Renal pelvis (tissue), 12 donors: ENCODE data around the gene GABARAPL2. TPM values are rescaled to one million over a fixed set of nuclear protein-coding genes. Genes with fewer than 3 reads are reported as not detected.
"Not testable (repeated sequence)": the region's sequence is repeated elsewhere in the genome, so short reads cannot be mapped to it uniquely, and the experiment has no call there.

ENCODE experiments used
- DNase-seq: peaks from one replicate; pipeline ENCODE4 v3.0.0-alpha.2; 2013
- long read RNA-seq, 16 experiments: transcript quantifications; one replicate each; lab custom pipeline, GENCODE V29; 2026
- polyA plus RNA-seq, 3 donors: library from polyadenylated mRNA; unstranded; fragments of 120-200 nt; gene quantifications; one replicate each; pipeline ENCODE4 v1.2.1, GENCODE V29; 2013; ENCODE audit not compliant: insufficient read length in 3 of 3

The GABARAPL2 gene
- polyA plus RNA-seq = 100 to 1,000 TPM; 156 to 174 (median 170) TPM
- long read RNA-seq, donor 1, transcript GABARAPL2-201 (4 exons, 1,002 nt) = minor isoform, 122 of 412 reads
- long read RNA-seq, donor 1, transcript GABARAPL2-204 (1 exons, 2,274 nt) = major isoform, 277 of 412 reads
- long read RNA-seq, donor 1, partial matches to known transcripts = 8 of 412 reads
- long read RNA-seq, donor 1, other reads (novel, unspliced or antisense) = 0 of 412 reads
- long read RNA-seq, donor 2, transcript GABARAPL2-204 (1 exons, 2,274 nt) = major isoform, 244 of 443 reads
- long read RNA-seq, donor 2, transcript GABARAPL2-201 (4 exons, 1,002 nt) = minor isoform, 185 of 443 reads
- long read RNA-seq, donor 2, partial matches to known transcripts = 9 of 443 reads
- long read RNA-seq, donor 2, other reads (novel, unspliced or antisense) = 0 of 443 reads
- long read RNA-seq, donor 3, transcript GABARAPL2-201 (4 exons, 1,002 nt) = minor isoform, 153 of 376 reads
- long read RNA-seq, donor 3, transcript GABARAPL2-204 (1 exons, 2,274 nt) = major isoform, 201 of 376 reads
- long read RNA-seq, donor 3, partial matches to known transcripts = 17 of 376 reads
- long read RNA-seq, donor 3, other reads (novel, unspliced or antisense) = 0 of 376 reads
- long read RNA-seq, donor 4, transcript GABARAPL2-201 (4 exons, 1,002 nt) = minor isoform, 191 of 552 reads
- long read RNA-seq, donor 4, transcript GABARAPL2-204 (1 exons, 2,274 nt) = major isoform, 338 of 552 reads
- long read RNA-seq, donor 4, partial matches to known transcripts = 13 of 552 reads
- long read RNA-seq, donor 4, other reads (novel, unspliced or antisense) = 5 of 552 reads
- long read RNA-seq, donor 5, transcript GABARAPL2-204 (1 exons, 2,274 nt) = major isoform, 115 of 211 reads
- long read RNA-seq, donor 5, transcript GABARAPL2-201 (4 exons, 1,002 nt) = minor isoform, 87 of 211 reads
- long read RNA-seq, donor 5, partial matches to known transcripts = 5 of 211 reads
- long read RNA-seq, donor 5, other reads (novel, unspliced or antisense) = 0 of 211 reads
- long read RNA-seq, donor 6, transcript GABARAPL2-203 (3 exons, 571 nt) = minor isoform, 6 of 342 reads
- long read RNA-seq, donor 6, transcript GABARAPL2-204 (1 exons, 2,274 nt) = major isoform, 222 of 342 reads
- long read RNA-seq, donor 6, transcript GABARAPL2-201 (4 exons, 1,002 nt) = minor isoform, 114 of 342 reads
- long read RNA-seq, donor 6, partial matches to known transcripts = 0 of 342 reads
- long read RNA-seq, donor 6, other reads (novel, unspliced or antisense) = 0 of 342 reads
- long read RNA-seq, donor 7, transcript GABARAPL2-204 (1 exons, 2,274 nt) = major isoform, 237 of 427 reads
- long read RNA-seq, donor 7, transcript GABARAPL2-201 (4 exons, 1,002 nt) = minor isoform, 175 of 427 reads
- long read RNA-seq, donor 7, transcript GABARAPL2-203 (3 exons, 571 nt) = minor isoform, 6 of 427 reads
- long read RNA-seq, donor 7, partial matches to known transcripts = 0 of 427 reads
- long read RNA-seq, donor 7, other reads (novel, unspliced or antisense) = 6 of 427 reads
- long read RNA-seq, donor 8, transcript GABARAPL2-204 (1 exons, 2,274 nt) = major isoform, 97 of 179 reads
- long read RNA-seq, donor 8, transcript GABARAPL2-201 (4 exons, 1,002 nt) = minor isoform, 78 of 179 reads
- long read RNA-seq, donor 8, partial matches to known transcripts = 0 of 179 reads
- long read RNA-seq, donor 8, other reads (novel, unspliced or antisense) = 0 of 179 reads
- long read RNA-seq, donor 9, transcript GABARAPL2-201 (4 exons, 1,002 nt) = minor isoform, 188 of 487 reads
- long read RNA-seq, donor 9, transcript GABARAPL2-204 (1 exons, 2,274 nt) = major isoform, 281 of 487 reads
- long read RNA-seq, donor 9, partial matches to known transcripts = 11 of 487 reads
- long read RNA-seq, donor 9, other reads (novel, unspliced or antisense) = 0 of 487 reads
- long read RNA-seq, donor 10, transcript GABARAPL2-201 (4 exons, 1,002 nt) = minor isoform, 121 of 360 reads
- long read RNA-seq, donor 10, transcript GABARAPL2-204 (1 exons, 2,274 nt) = major isoform, 224 of 360 reads
- long read RNA-seq, donor 10, transcript GABARAPL2-203 (3 exons, 571 nt) = minor isoform, 6 of 360 reads
- long read RNA-seq, donor 10, partial matches to known transcripts = 9 of 360 reads
- long read RNA-seq, donor 10, other reads (novel, unspliced or antisense) = 0 of 360 reads
- long read RNA-seq, donor 11, transcript GABARAPL2-201 (4 exons, 1,002 nt) = minor isoform, 92 of 249 reads
- long read RNA-seq, donor 11, transcript GABARAPL2-204 (1 exons, 2,274 nt) = major isoform, 148 of 249 reads
- long read RNA-seq, donor 11, partial matches to known transcripts = 6 of 249 reads
- long read RNA-seq, donor 11, other reads (novel, unspliced or antisense) = 0 of 249 reads
- long read RNA-seq, donor 12, transcript GABARAPL2-201 (4 exons, 1,002 nt) = minor isoform, 145 of 454 reads
- long read RNA-seq, donor 12, transcript GABARAPL2-204 (1 exons, 2,274 nt) = major isoform, 288 of 454 reads
- long read RNA-seq, donor 12, partial matches to known transcripts = 13 of 454 reads
- long read RNA-seq, donor 12, other reads (novel, unspliced or antisense) = 5 of 454 reads
- long read RNA-seq, donor 13, transcript GABARAPL2-204 (1 exons, 2,274 nt) = major isoform, 127 of 200 reads
- long read RNA-seq, donor 13, transcript GABARAPL2-201 (4 exons, 1,002 nt) = minor isoform, 63 of 200 reads
- long read RNA-seq, donor 13, partial matches to known transcripts = 7 of 200 reads
- long read RNA-seq, donor 13, other reads (novel, unspliced or antisense) = 0 of 200 reads
- long read RNA-seq, donor 14 = 0 reads
- long read RNA-seq, donor 15 = 0 reads
- long read RNA-seq, donor 16, transcript GABARAPL2-201 (4 exons, 1,002 nt) = minor isoform, 193 of 487 reads
- long read RNA-seq, donor 16, transcript GABARAPL2-204 (1 exons, 2,274 nt) = major isoform, 266 of 487 reads
- long read RNA-seq, donor 16, partial matches to known transcripts = 23 of 487 reads
- long read RNA-seq, donor 16, other reads (novel, unspliced or antisense) = 0 of 487 reads

GRCh38 chr16:75566040-75566757 is at the start of gene GABARAPL2:
Gene GABARAPL2, plus strand, starts transcription at chr16:75566379. Its CDS starts 108 bp downstream, at chr16:75566487.
- peak; percentile 86 for DNase-seq

- no peak for DNase-seq
Observed at GRCh38 chr16:75519175-75519574, 47.0 kb upstream of the GABARAPL2 start.

GRCh38 chr16:75526032-75526790 is 40.0 kb upstream of the GABARAPL2 start:
- DNase-seq = no peak

- DNase-seq = no peak
Observed at GRCh38 chr16:75527825-75528299, 38.3 kb upstream of the GABARAPL2 start.

- no peak for DNase-seq
Observed at GRCh38 chr16:75529056-75529905, 36.9 kb upstream of the GABARAPL2 start.

GRCh38 chr16:75529959-75530358 is 36.2 kb upstream of the GABARAPL2 start:
- no peak for DNase-seq

- DNase-seq = no peak
Observed at GRCh38 chr16:75532142-75532765, 33.9 kb upstream of the GABARAPL2 start.

- no peak for DNase-seq
Observed at GRCh38 chr16:75532791-75533190, 33.4 kb upstream of the GABARAPL2 start.

- peak; percentile 26 for DNase-seq
Observed at GRCh38 chr16:75534560-75535205, 31.5 kb upstream of the GABARAPL2 start.

GRCh38 chr16:75535211-75535843 is 30.9 kb upstream of the GABARAPL2 start:
- no peak for DNase-seq

- DNase-seq = no peak
Observed at GRCh38 chr16:75535901-75536300, 30.3 kb upstream of the GABARAPL2 start, which contains the start of gene CHST5. Gene CHST5, minus strand, starts transcription at chr16:75536108. Its CDS starts 5,724 bp downstream, at chr16:75530384.

- no peak for DNase-seq
Observed at GRCh38 chr16:75537776-75538175, 28.4 kb upstream of the GABARAPL2 start.

GRCh38 chr16:75538882-75539565 is 27.2 kb upstream of the GABARAPL2 start:
- DNase-seq = not testable (repeated sequence)
